WI38 (cell line): ENCODE measurements around the gene LTBR.
A peak's percentile ranks its signal among the peaks of the same experiment; 100 is the strongest.

ENCODE experiments used
- H3K4me3 ChIP-seq: 2 replicates; pipeline ENCODE4 v1.5.1; 2011; ENCODE audit warnings: low read depth, mild to moderate bottlenecking, control low read depth, low read length
- TF ChIP-seq, protein P1 (sequence below): IDR thresholded peaks from 2 replicates; pipeline ENCODE4 v1.5.1; 2012; ENCODE audit warnings: low read depth, mild to moderate bottlenecking, control low read depth, low read length

LTBR gene

DNA sequence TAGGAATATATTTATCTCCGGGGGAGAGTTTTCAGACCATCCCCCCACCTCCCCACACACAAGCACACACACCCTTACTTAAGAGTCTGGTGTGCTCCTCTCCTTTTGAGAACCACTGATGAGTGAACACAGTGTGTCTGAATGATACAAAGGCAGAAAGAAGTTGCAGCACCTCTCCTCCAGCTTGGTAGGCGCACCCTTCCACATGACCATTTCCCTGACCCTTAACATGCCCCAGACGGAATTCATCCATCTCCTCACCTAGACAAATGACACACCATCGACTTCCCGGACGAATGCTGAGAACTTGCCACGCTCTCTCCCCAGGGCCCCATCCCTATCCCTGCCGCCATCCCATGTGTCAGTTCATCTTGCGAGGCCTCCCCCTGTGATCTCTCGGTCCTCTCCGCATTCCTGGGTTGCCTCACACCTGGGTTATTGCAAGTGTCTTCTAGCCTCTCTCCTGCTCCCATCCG lies 46.0 kb upstream of the LTBR start:
- TF ChIP-seq, protein P1, sequence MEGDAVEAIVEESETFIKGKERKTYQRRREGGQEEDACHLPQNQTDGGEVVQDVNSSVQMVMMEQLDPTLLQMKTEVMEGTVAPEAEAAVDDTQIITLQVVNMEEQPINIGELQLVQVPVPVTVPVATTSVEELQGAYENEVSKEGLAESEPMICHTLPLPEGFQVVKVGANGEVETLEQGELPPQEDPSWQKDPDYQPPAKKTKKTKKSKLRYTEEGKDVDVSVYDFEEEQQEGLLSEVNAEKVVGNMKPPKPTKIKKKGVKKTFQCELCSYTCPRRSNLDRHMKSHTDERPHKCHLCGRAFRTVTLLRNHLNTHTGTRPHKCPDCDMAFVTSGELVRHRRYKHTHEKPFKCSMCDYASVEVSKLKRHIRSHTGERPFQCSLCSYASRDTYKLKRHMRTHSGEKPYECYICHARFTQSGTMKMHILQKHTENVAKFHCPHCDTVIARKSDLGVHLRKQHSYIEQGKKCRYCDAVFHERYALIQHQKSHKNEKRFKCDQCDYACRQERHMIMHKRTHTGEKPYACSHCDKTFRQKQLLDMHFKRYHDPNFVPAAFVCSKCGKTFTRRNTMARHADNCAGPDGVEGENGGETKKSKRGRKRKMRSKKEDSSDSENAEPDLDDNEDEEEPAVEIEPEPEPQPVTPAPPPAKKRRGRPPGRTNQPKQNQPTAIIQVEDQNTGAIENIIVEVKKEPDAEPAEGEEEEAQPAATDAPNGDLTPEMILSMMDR = no peak
- H3K4me3 ChIP-seq = peak overlapping the region; percentile 99

DNA sequence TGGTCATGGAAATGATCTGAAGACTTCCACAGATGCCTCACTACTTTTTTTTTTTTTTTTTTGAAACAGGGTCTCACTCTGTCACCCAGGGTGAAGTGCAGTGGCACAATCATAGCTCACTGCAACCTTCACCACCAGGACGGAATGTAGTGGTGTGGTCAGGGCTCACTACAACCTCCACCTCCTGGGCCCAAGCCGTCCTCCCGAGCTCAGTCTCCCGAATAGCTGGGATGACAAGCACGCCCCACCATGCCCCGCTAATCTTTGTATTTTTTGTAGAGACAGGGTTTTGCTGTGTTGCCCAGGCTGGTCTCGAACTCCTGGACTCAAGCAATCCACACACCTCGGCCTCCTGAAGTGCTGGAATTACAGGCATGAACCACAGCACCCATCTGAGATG lies 45.4 kb upstream of the LTBR start:
- peak overlapping the region; percentile 99 for H3K4me3 ChIP-seq

GRCh38 chr12:6338955-6339354 lies 45.0 kb upstream of the LTBR start:
- TF ChIP-seq, protein P1 = no peak
- peak overlapping the region; percentile 99 for H3K4me3 ChIP-seq

DNA sequence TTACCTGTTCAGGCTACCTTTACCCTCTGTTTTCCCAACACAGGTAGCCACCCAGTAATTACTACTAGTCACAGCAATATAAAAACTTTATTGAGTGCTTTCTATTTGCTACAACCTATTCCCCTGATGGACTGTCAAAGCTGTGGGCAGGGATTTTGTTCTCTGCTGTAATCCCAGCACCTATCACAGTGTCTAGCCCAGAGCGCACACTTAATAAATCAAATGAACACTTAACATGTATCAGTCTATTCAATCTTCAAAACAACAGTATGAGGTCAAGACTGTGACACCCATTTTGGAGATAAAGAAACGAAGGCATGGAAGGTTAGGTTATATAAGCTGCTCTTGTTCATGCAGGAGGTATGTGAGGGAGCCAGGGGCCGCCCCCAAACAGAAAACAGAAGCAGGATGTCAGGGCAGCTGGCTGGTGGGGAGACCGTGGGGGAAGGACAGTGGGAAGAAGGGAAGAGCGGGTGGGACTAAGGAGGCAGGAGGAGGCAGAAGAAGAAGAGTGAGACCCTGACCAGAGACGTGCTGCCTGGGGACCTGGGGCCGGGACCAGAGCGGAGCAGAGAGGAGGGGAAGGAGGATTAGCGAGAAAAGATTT lies 43.8 kb upstream of the LTBR start:
- TF ChIP-seq, protein P1 = no peak
- peak overlapping the region; percentile 99 for H3K4me3 ChIP-seq

GRCh38 chr12:6340745-6341416 lies 43.1 kb upstream of the LTBR start:
- TF ChIP-seq, protein P1 = no peak
- H3K4me3 ChIP-seq = peak overlapping the region; percentile 99

- TF ChIP-seq, protein P1 = no peak
- H3K4me3 ChIP-seq = peak within 1 kb of the TSS; percentile 99
Observed at GRCh38 chr12:6341417-6342139, 42.4 kb upstream of the LTBR start, which contains the start of gene TNFRSF1A. Gene TNFRSF1A (minus strand): TSS chr12:6342076. CDS start chr12:6341814, 262 bp downstream.

DNA sequence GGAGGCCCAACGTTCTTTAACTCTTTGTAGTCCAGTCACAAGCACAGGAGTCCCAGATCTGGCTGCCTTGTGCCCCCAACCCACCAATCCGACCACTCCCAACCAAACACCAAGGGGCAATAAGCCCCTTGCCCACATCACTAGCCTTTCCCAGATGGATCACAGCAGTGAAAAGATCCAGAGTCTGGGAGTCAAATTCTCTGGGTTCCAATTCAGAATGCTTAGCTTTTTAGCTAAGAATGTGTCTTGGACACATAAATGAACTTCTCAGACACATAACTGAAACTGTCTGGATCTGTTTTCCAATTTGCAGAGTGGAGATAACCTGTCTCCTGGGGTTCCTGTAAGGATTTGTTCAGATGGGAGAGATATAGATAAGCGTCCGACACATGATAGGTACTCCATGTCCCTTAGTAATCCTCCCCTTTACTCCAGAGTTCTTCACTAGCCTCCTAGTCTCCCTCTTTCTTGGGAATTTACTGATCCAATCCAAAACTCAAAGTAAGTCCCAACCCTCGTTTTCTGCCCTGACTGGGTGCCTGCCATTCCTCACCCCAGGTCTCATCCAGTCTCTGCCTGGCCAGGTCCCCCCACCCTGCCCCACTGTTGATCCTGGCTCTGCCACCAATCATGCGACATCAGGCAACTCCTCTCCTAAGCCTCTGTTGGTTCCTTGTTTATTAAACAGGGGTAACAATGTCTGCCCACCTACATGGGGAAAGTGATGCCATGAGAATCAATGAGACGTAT lies 41.6 kb upstream of the LTBR start:
- TF ChIP-seq, protein P1 = no peak
- H3K4me3 ChIP-seq = peak overlapping the region; percentile 99
